PFSK-1 (cell line): Measurements from ENCODE around the gene NOC4L.

ENCODE experiments used
- FOXP2 ChIP-seq: optimal IDR thresholded peaks from 2 replicates; pipeline ENCODE3; 2011; ENCODE audit warnings: borderline replicate concordance, control low read depth, inconsistent platforms; ENCODE audit not compliant: insufficient read depth; ENCODE audit errors: extremely low read length, extremely low read depth
- POLR2AphosphoS5 ChIP-seq: IDR thresholded peaks from 2 replicates; pipeline ENCODE4 v1.6.1; 2012; ENCODE audit warnings: low read depth, mild to moderate bottlenecking, control low read depth, low read length, moderate library complexity
- REST ChIP-seq, 2 experiments: IDR thresholded peaks; 2 replicates each; pipeline versions ENCODE4 v1.6.1 to v1.8.0; 2011 to 2012; ENCODE audit warnings: low read depth in 2 of 2, low read length in 2 of 2, control low read depth in 1 of 2, inconsistent platforms in 1 of 2, mild to moderate bottlenecking in 1 of 2, moderate library complexity in 1 of 2; ENCODE audit not compliant: insufficient read depth in 1 of 2
- SIN3A ChIP-seq: IDR thresholded peaks from 2 replicates; pipeline ENCODE4 v1.6.1; 2012; ENCODE audit warnings: mild to moderate bottlenecking, low read length, moderate library complexity, borderline replicate concordance; ENCODE audit not compliant: insufficient read depth
- TAF1 ChIP-seq: IDR thresholded peaks from 2 replicates; pipeline ENCODE4 v1.6.1; 2012; ENCODE audit warnings: low read length, control low read depth, borderline replicate concordance; ENCODE audit not compliant: insufficient read depth

The NOC4L gene

DNA sequence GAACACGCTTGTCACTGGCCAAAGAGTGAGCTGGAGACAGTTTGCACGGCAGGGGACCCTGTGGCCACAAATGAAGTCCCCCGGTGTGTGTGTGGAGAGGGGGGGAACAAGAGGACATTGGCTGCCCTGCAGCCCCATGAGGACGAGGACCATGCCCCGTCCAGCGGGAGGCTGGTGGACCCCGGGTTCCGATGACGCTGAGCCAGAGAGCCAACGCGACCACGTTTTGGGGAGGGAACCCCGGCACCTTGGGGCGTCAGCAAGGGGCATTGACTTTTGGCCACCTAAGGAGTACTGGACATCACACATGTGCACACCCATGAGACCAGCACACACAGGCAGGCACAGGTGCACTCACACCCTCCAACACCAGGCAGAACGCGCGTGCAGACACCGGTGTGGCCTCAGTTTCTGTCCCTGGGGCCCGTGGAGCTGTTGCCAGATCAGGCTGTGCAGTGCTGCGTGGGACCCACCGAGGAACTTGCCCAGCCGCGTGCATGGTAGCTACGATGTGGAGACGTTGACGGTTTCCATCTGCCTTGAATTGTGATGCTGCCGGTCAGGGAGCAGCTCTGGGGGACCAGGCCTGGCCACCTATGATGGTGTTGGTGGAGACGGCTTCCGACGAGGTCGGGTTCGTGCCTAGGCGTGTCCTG, 26.5 kb downstream of the NOC4L start:
- no peak for TF ChIP-seq POLR2AphosphoS5
- TF ChIP-seq FOXP2, result no peak
- TF ChIP-seq REST (IDR thresholded peaks at IDR 0.05; ENCODE audit: insufficient read depth in 1 of 2, low read depth in 2 of 2, low read length in 2 of 2), result no peak
- TF ChIP-seq SIN3A, result no peak
- no peak for TF ChIP-seq TAF1

GRCh38 chr12:132171293-132171967, 27.2 kb downstream of the NOC4L start:
- TF ChIP-seq TAF1 (no peak), SIN3A (no peak), FOXP2 (no peak), POLR2AphosphoS5 (no peak), REST (IDR thresholded peaks at IDR 0.05; ENCODE audit: insufficient read depth in 1 of 2, low read depth in 2 of 2, low read length in 2 of 2) (no peak)

- no peak for TF ChIP-seq SIN3A
- no peak for TF ChIP-seq REST (IDR thresholded peaks at IDR 0.05; ENCODE audit: insufficient read depth in 1 of 2, low read depth in 2 of 2, low read length in 2 of 2)
- no peak for TF ChIP-seq TAF1
- no peak for TF ChIP-seq POLR2AphosphoS5
- TF ChIP-seq FOXP2, result no peak
These were observed 27.8 kb downstream of the NOC4L start for GRCh38 chr12:132171968-132172521.

GRCh38 chr12:132172619-132173018, 28.4 kb downstream of the NOC4L start:
- TF ChIP-seq FOXP2 (no peak), TAF1 (no peak), SIN3A (no peak), POLR2AphosphoS5 (no peak), REST (IDR thresholded peaks at IDR 0.05; ENCODE audit: insufficient read depth in 1 of 2, low read depth in 2 of 2, low read length in 2 of 2) (no peak)
